GM18502 (cell line): Measurements from ENCODE around the gene GDPD2.

Experiments
- ATAC-seq: cut with Tn5 transposase; IDR thresholded peaks from one replicate; pipeline ENCODE4 v1.9.1; 2021; ENCODE audit warnings: mild to moderate bottlenecking; ENCODE audit not compliant: unreplicated experiment, poor library complexity

GDPD2 gene

GRCh38 chrX:70468709-70469108 lies 45.6 kb downstream of the GDPD2 start:
- no peak for ATAC-seq

GRCh38 chrX:70470850-70471289 lies 47.8 kb downstream of the GDPD2 start:
- peak; percentile 61 for ATAC-seq

GRCh38 chrX:70476166-70476933 lies 53.2 kb downstream of the GDPD2 start:
- ATAC-seq = no peak

GRCh38 chrX:70476934-70477733 lies 54.0 kb downstream of the GDPD2 start:
- no peak for ATAC-seq

GRCh38 chrX:70477734-70478075 lies 54.6 kb downstream of the GDPD2 start:
- ATAC-seq = no peak

GRCh38 chrX:70478526-70479245 lies 55.6 kb downstream of the GDPD2 start:
- no peak for ATAC-seq

GRCh38 chrX:70479247-70479921 lies 56.3 kb downstream of the GDPD2 start:
- no peak for ATAC-seq

- ATAC-seq = no peak
Observed at GRCh38 chrX:70479922-70480659, 57.0 kb downstream of the GDPD2 start.

GRCh38 chrX:70480660-70481018 lies 57.5 kb downstream of the GDPD2 start:
- no peak for ATAC-seq

GRCh38 chrX:70481471-70482270 lies 58.6 kb downstream of the GDPD2 start:
- no peak for ATAC-seq

- no peak for ATAC-seq
Observed at GRCh38 chrX:70482300-70482699, 59.2 kb downstream of the GDPD2 start.
